Keratinocyte (primary cell): ENCODE measurements around the gene ATG9B. TPM values are rescaled to one million over a fixed set of nuclear protein-coding genes. Genes with fewer than 3 reads are reported as not detected.

Experiments used
- DNase-seq: peaks from one replicate; pipeline ENCODE4 v3.0.0-alpha.2; 2011; ENCODE audit warnings: low read depth, missing footprints, low spot score
- FAIRE-seq: peaks from 2 replicates; lab custom pipeline; 2011; peaks lifted over from hg19 to GRCh38; lab: Jason Lieb, UNC
- H2AFZ ChIP-seq: 2 replicates; pipeline ENCODE4 v1.6.0; 2012; ENCODE audit warnings: low read length, control low read depth, inconsistent platforms; ENCODE audit not compliant: control insufficient read depth
- H3K27ac ChIP-seq: 2 replicates; pipeline ENCODE4 v1.5.1; 2011; ENCODE audit warnings: low read length; ENCODE audit not compliant: control insufficient read depth, insufficient read depth
- H3K27me3 ChIP-seq: 3 replicates; pipeline ENCODE4 v1.6.0; 2011; ENCODE audit warnings: low read length; ENCODE audit not compliant: control insufficient read depth, insufficient read depth; ENCODE audit errors: extremely low read depth
- H3K36me3 ChIP-seq, 2 experiments: 2 replicates in 1 of 2; 3 replicates in 1 of 2; pipeline ENCODE4 v1.5.1; 2011; ENCODE audit warnings: low read length in 2 of 2, mild to moderate bottlenecking in 1 of 2; ENCODE audit not compliant: control insufficient read depth in 2 of 2, insufficient read depth in 2 of 2; ENCODE audit errors: extremely low read depth in 1 of 2
- H3K4me1 ChIP-seq: 3 replicates; pipeline ENCODE4 v1.5.1; 2011; ENCODE audit warnings: low read length; ENCODE audit not compliant: control insufficient read depth, insufficient read depth; ENCODE audit errors: extremely low read depth
- H3K4me2 ChIP-seq: 3 replicates; pipeline ENCODE4 v1.6.0; 2011; ENCODE audit warnings: low read depth, low read length; ENCODE audit not compliant: control insufficient read depth, insufficient read depth; ENCODE audit errors: extremely low read depth
- H3K4me3 ChIP-seq, 3 experiments: fragments of 200-600 bp in 1 of 3; sonication (generic) in 1 of 3; 2 replicates in 2 of 3; 3 replicates in 1 of 3; pipeline ENCODE4 v1.5.1; 2011 to 2016; ENCODE audit warnings: low read length in 3 of 3, mild to moderate bottlenecking in 3 of 3, control low read depth in 2 of 3, inconsistent platforms in 1 of 3, low read depth in 1 of 3, mixed read lengths in 1 of 3, mixed run types in 1 of 3, moderate library complexity in 1 of 3; ENCODE audit not compliant: control insufficient read depth in 2 of 3, insufficient read depth in 2 of 3; ENCODE audit errors: extremely low read depth in 1 of 3
- H3K79me2 ChIP-seq: 2 replicates; pipeline ENCODE4 v1.6.0; 2012; ENCODE audit warnings: low read length; ENCODE audit not compliant: control insufficient read depth, insufficient read depth
- H3K9ac ChIP-seq: 3 replicates; pipeline ENCODE4 v1.6.0; 2011; ENCODE audit warnings: low read length; ENCODE audit not compliant: control insufficient read depth, insufficient read depth; ENCODE audit errors: extremely low read depth
- H3K9me1 ChIP-seq: 3 replicates; pipeline ENCODE4 v1.6.0; 2011; ENCODE audit warnings: low read length; ENCODE audit not compliant: control insufficient read depth, insufficient read depth; ENCODE audit errors: extremely low read depth
- H3K9me3 ChIP-seq: 2 replicates; pipeline ENCODE4 v1.5.1; 2012; ENCODE audit warnings: low read depth, low read length; ENCODE audit not compliant: control insufficient read depth
- H4K20me1 ChIP-seq: 3 replicates; pipeline ENCODE4 v1.6.0; 2011; ENCODE audit warnings: low read length; ENCODE audit not compliant: control insufficient read depth, insufficient read depth; ENCODE audit errors: extremely low read depth
- EZH2 ChIP-seq: IDR thresholded peaks from one replicate; pipeline ENCODE4 v1.6.1; 2012; ENCODE audit warnings: inconsistent platforms, mild to moderate bottlenecking, low read length, moderate library complexity
- dilution Hi-C: fragments of 300-500 bp; cut with MboI; formaldehyde crosslinking; loops from one replicate; pipeline ENCODE4 v1.7.0; 2020; ENCODE audit warnings: low sequenced_read_pairs; ENCODE audit not compliant: extremely low pct_ligation_motif_present
- polyA plus RNA-seq, 5 experiments: library from polyadenylated mRNA; depleted of rRNA in 3 of 5; stranded (reverse) in 3 of 5; stranded (forward) in 1 of 5; unstranded in 1 of 5; fragments of >200 nt; gene quantifications; 1 replicate in 1 of 5; 2 replicates in 3 of 5; 3 replicates in 1 of 5; pipeline versions ENCODE4 v1.2.1 to v1.2.3, GENCODE V29; 2011 to 2012; ENCODE audit warnings: missing spikeins in 2 of 5, low read depth in 1 of 5, low replicate concordance in 1 of 5
- TF ChIP-seq, protein P1 (sequence below), 3 experiments: IDR thresholded peaks in 1 of 3; conservative IDR thresholded peaks in 1 of 3; optimal IDR thresholded peaks in 1 of 3; 2 replicates in 2 of 3; 3 replicates in 1 of 3; pipeline versions ENCODE3 to v1.5.1; 2011; ENCODE audit warnings: low read length in 3 of 3, mild to moderate bottlenecking in 3 of 3, moderate library complexity in 2 of 3, control low read depth in 1 of 3, inconsistent platforms in 1 of 3; ENCODE audit not compliant: insufficient read depth in 2 of 3; ENCODE audit errors: extremely low read depth in 1 of 3

Gene ATG9B
- polyA plus RNA-seq, 1 donor (not counting 4 experiments of a cell fraction or from before 2014, with no cell fraction given), result 0.12 TPM

DNA sequence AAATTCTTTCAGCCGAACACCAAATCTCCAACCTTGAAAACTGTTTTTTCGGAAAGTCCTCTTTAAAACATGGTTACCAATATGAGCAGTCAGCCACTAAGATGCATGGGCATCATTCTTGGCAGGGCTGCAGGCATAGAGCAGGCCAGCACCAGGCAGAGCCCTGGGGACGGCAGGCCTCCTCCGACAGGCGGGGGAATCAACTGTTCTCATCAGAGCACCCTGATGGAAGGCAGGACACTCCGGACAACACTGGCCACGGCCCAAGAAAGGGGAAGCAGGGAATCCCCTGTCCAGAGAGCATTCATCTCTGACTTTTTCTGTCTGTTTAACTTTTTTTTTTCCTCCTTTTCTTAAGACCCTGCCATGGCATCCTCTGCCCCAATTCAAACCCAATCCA lies 34.8 kb downstream of the ATG9B start:
- no peak for FAIRE-seq
- no peak overlapping the region for H3K27ac ChIP-seq

DNA sequence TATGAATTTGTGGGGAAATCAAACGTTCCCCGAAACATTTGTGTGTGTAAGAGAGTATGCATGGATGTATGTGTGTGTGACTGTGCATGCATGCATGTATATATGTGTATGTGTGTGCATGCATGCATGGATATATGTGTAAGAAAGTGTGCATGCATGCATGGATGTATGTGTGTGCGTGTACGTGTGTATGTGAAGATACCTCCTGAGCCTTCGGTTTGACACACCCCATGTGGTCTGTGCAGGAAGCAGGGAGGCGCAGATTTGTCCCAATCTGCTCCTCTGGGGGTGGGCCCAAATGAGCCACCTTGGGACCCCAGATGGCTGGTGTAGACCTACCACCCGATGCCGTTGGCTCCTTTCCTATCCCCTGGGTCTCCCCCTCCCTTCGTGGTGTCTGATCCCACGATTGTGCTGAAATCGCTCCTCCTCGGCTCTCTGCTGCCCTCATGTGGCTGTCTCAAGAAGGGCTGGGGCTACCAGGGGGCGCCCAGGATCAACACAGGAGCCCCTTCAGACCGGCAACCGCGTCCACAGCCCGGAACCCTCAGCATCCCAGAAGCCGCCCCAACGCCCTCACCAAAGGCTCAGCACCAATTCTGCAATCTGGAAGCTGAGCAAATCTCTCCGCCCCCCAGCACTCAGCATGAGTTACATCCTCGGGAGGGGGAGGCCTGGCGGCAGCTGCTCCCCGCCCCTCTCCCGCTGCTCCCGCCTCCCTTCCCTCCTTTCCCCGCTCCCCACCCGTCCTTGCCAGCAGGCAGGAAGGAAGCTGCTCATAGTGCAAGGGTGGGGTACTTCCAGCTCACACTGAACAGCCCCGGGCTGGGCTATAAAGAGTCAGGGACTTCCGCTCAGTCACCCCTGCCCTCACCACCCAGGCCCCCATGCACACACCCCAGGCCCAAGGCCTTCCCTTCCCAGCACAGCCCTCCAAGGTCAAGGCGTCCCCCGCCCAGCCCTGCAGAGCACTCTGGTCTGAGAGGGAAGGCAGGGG lies 35.8 kb downstream of the ATG9B start:
- no peak overlapping the region for H3K4me3 ChIP-seq
- H3K4me1 ChIP-seq, result no peaks in the 10 kb centered on the region
- no peak overlapping the region for H2AFZ ChIP-seq
- no peak overlapping the region for H3K9ac ChIP-seq
- no peak for FAIRE-seq
- no peaks in the 10 kb centered on the region for H3K9me1 ChIP-seq
- TF ChIP-seq EZH2, result no peak
- TF ChIP-seq, protein P1, sequence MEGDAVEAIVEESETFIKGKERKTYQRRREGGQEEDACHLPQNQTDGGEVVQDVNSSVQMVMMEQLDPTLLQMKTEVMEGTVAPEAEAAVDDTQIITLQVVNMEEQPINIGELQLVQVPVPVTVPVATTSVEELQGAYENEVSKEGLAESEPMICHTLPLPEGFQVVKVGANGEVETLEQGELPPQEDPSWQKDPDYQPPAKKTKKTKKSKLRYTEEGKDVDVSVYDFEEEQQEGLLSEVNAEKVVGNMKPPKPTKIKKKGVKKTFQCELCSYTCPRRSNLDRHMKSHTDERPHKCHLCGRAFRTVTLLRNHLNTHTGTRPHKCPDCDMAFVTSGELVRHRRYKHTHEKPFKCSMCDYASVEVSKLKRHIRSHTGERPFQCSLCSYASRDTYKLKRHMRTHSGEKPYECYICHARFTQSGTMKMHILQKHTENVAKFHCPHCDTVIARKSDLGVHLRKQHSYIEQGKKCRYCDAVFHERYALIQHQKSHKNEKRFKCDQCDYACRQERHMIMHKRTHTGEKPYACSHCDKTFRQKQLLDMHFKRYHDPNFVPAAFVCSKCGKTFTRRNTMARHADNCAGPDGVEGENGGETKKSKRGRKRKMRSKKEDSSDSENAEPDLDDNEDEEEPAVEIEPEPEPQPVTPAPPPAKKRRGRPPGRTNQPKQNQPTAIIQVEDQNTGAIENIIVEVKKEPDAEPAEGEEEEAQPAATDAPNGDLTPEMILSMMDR (optimal IDR thresholded peaks at IDR 0.05 in 1 of 3, IDR thresholded peaks at IDR 0.05 in 1 of 3, conservative IDR thresholded peaks at IDR 0.05 in 1 of 3; ENCODE audit: extremely low read depth in 1 of 3, insufficient read depth in 2 of 3, low read length in 3 of 3), result peak; percentile 58 to 71 (median 69)
- H3K27me3 ChIP-seq, result no peaks in the 10 kb centered on the region
- DNase-seq, result no peak
- H3K27ac ChIP-seq, result no peak overlapping the region
- no peaks in the 10 kb centered on the region for H4K20me1 ChIP-seq
- H3K4me2 ChIP-seq, result no peak overlapping the region
- no peaks in the 10 kb centered on the region for H3K79me2 ChIP-seq
- H3K36me3 ChIP-seq, result no peaks in the 10 kb centered on the region
- dilution Hi-C loops, result no loop called here
- peaks cover 12% of the 10 kb centered on the region for H3K9me3 ChIP-seq

More for the DNA sequence above, 34.8 kb downstream of the ATG9B start:
- Histone ChIP-seq H3K9ac (no peak overlapping the region), H2AFZ (no peak overlapping the region), H3K4me2 (no peak overlapping the region), H3K4me3 (no peak overlapping the region), H3K36me3 (no peaks in the 10 kb centered on the region), H3K4me1 (no peaks in the 10 kb centered on the region), H3K9me1 (no peaks in the 10 kb centered on the region), H3K79me2 (no peaks in the 10 kb centered on the region), H3K9me3 (peaks cover 12% of the 10 kb centered on the region), H3K27me3 (no peaks in the 10 kb centered on the region), H4K20me1 (no peaks in the 10 kb centered on the region)
- dilution Hi-C loops, result no loop called here
- TF ChIP-seq, protein P1 (optimal IDR thresholded peaks at IDR 0.05 in 1 of 3, IDR thresholded peaks at IDR 0.05 in 1 of 3, conservative IDR thresholded peaks at IDR 0.05 in 1 of 3; ENCODE audit: extremely low read depth in 1 of 3, insufficient read depth in 2 of 3, low read length in 3 of 3), result no peak
- no peak for TF ChIP-seq EZH2
- no peak for DNase-seq
